Astrocyte (in vitro differentiated cells and primary cell): ENCODE data around the gene JADE1.

Experiments
- CTCF ChIP-seq: IDR thresholded peaks from 2 replicates; pipeline ENCODE4 v1.5.1; 2011; ENCODE audit warnings: low read depth, mild to moderate bottlenecking, inconsistent platforms, low read length, moderate library complexity; ENCODE audit not compliant: insufficient read depth
- EZH2 ChIP-seq: IDR thresholded peaks from 2 replicates; pipeline ENCODE4 v1.6.1; 2012; ENCODE audit warnings: mild to moderate bottlenecking, low read length, inconsistent platforms; ENCODE audit not compliant: insufficient read depth

- TF ChIP-seq CTCF (no peak), EZH2 (no peak)
These were observed 22.2 kb downstream of the JADE1 start for GRCh38 chr4:128831531-128832242.
